Measurements from ENCODE around the gene ST8SIA6. TPM values are rescaled to one million over a fixed set of nuclear protein-coding genes. Genes with fewer than 3 reads are reported as not detected.
"Not testable (repeated sequence)": the region's sequence is repeated elsewhere in the genome, so short reads cannot be mapped to it uniquely, and the experiment has no call there.

The ST8SIA6 gene
- total RNA-seq, 3 donors from 2014 or later (not counting 1 experiment from before 2014, with no cell fraction given), result 12.2 to 19.7 (median 12.5) TPM

DNA sequence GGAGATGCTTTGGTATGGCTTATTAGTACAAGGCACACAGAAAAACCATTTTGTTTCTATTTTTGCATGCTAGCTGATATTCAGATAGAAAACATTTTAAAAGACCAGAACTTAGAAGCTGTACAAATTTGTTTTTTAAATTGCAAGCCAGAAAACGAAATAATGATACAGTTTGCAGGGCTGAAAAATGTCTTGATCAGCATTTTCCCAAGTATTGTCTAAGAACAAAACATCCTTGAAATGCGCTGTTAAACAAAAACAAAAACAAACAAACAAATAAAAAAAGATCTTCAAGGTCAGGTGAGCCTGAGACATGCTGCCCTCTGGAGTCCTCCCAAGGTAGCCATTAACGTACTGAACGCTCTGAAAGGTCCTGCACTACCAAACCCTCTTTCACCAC is 128.0 kb downstream of the ST8SIA6 start:
- Histone ChIP-seq H3K9me3 (ENCODE audit: control insufficient read depth, insufficient read depth, low read length) (no peaks in the 10 kb centered on the region), H3K4me1 (ENCODE audit: control insufficient read depth, insufficient read depth, low read length) (no peaks in the 10 kb centered on the region), H3K27ac (ENCODE audit: low read length) (no peak overlapping the region), H3K4me3 (ENCODE audit: low read length) (no peak overlapping the region), H3K27me3 (ENCODE audit: control insufficient read depth, insufficient read depth, low read length) (no peaks in the 10 kb centered on the region), H3K36me3 (ENCODE audit: control insufficient read depth, insufficient read depth, low read length) (no peaks in the 10 kb centered on the region)
- Mint-ChIP-seq H3K4me3 (no peak overlapping the region), H3K4me1 (no peaks in the 10 kb centered on the region), H3K27ac (no peak overlapping the region), H3K36me3 (no peaks in the 10 kb centered on the region), H3K27me3 (ENCODE audit: low read depth in 2 of 2) (no peaks in the 10 kb centered on the region), H3K9me3 (no peaks in the 10 kb centered on the region)
- DNase-seq (no peak), ATAC-seq (no peak)
- WGBS (ENCODE audit: insufficient coverage), result 86% methylated on average over 4 of the region's 4 CpGs
- intact Hi-C loops (cut with micrococcal nuclease), result no loop called here
- TF ChIP-seq, protein P1, sequence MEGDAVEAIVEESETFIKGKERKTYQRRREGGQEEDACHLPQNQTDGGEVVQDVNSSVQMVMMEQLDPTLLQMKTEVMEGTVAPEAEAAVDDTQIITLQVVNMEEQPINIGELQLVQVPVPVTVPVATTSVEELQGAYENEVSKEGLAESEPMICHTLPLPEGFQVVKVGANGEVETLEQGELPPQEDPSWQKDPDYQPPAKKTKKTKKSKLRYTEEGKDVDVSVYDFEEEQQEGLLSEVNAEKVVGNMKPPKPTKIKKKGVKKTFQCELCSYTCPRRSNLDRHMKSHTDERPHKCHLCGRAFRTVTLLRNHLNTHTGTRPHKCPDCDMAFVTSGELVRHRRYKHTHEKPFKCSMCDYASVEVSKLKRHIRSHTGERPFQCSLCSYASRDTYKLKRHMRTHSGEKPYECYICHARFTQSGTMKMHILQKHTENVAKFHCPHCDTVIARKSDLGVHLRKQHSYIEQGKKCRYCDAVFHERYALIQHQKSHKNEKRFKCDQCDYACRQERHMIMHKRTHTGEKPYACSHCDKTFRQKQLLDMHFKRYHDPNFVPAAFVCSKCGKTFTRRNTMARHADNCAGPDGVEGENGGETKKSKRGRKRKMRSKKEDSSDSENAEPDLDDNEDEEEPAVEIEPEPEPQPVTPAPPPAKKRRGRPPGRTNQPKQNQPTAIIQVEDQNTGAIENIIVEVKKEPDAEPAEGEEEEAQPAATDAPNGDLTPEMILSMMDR (IDR thresholded peaks at IDR 0.05), result no peak

DNA sequence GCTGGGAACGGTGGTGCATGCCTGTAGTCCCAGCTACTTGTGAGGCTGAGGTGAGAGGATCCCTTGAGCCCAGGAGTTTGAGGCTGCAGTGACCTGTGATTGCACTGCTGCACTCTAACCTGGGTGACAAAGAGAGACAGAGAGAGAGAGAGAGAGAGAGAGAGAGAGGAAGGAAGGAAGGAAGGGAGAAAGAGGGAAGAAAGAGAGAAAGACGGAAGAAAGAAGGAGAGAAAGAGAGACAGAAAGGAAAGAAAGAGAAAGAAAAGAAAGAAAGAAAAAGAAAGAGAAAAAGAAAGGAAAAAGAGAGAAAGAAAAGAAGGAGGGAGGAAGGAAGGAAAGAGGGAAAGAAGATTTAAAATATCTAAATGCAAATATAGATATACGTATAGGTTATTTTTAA is 132.4 kb downstream of the ST8SIA6 start:
- H3K9me3 Mint-ChIP-seq; DNase-seq; H3K27ac ChIP-seq (ENCODE audit: low read length); H3K36me3 ChIP-seq (ENCODE audit: control insufficient read depth, insufficient read depth, low read length); H3K4me1 ChIP-seq (ENCODE audit: control insufficient read depth, insufficient read depth, low read length); H3K4me3 ChIP-seq (ENCODE audit: low read length); H3K4me3 Mint-ChIP-seq; H3K9me3 ChIP-seq (ENCODE audit: control insufficient read depth, insufficient read depth, low read length); H3K36me3 Mint-ChIP-seq; H3K27ac Mint-ChIP-seq; ATAC-seq; intact Hi-C loops (cut with micrococcal nuclease); H3K4me1 Mint-ChIP-seq; H3K27me3 Mint-ChIP-seq (ENCODE audit: low read depth in 2 of 2); H3K27me3 ChIP-seq (ENCODE audit: control insufficient read depth, insufficient read depth, low read length): not testable (repeated sequence)
- 97% methylated on average over 2 of the region's 3 CpGs for WGBS (ENCODE audit: insufficient coverage)

DNA sequence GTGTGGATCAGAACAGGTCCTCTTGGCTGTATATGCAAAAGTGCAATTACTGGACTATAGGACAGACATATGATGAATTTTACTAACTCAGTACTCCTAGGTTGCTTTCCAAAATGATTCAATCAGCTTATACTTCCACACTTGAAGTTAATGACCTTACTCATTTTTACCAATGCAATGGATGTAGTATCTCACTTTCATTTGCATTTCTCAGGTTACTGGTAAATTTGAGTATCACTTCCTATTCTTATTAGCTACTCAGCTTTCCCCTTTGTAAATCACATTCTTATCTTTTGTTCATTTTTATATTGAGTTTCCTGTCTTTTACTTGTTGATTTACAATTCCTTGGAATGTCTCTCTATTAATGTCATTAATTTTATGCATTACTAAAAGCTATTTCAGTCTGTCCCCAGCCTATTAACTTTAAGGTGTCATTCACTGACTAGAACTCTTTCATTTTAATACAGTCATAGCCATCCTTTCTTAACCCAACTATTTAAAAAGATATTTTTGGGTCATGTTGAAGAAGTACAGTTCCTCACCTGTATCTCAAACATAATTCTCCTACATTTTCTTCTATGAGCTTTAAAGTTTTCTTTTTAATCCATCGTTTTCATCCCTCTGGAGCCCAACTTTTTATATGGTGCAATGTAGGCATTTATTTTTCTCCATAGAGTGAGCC is 137.8 kb downstream of the ST8SIA6 start:
- Histone ChIP-seq H3K4me1 (ENCODE audit: control insufficient read depth, insufficient read depth, low read length) (no peaks in the 10 kb centered on the region), H3K27ac (ENCODE audit: low read length) (no peak overlapping the region), H3K27me3 (ENCODE audit: control insufficient read depth, insufficient read depth, low read length) (no peaks in the 10 kb centered on the region), H3K9me3 (ENCODE audit: control insufficient read depth, insufficient read depth, low read length) (no peaks in the 10 kb centered on the region), H3K36me3 (ENCODE audit: control insufficient read depth, insufficient read depth, low read length) (peaks cover 2% of the 10 kb centered on the region), H3K4me3 (ENCODE audit: low read length) (no peak overlapping the region)
- TF ChIP-seq, protein P1 (IDR thresholded peaks at IDR 0.05), result no peak
- Mint-ChIP-seq H3K36me3 (no peaks in the 10 kb centered on the region), H3K9me3 (no peaks in the 10 kb centered on the region), H3K4me3 (no peak overlapping the region), H3K4me1 (no peaks in the 10 kb centered on the region), H3K27ac (no peak overlapping the region), H3K27me3 (ENCODE audit: low read depth in 2 of 2) (no peaks in the 10 kb centered on the region)
- WGBS (ENCODE audit: insufficient coverage), result no CpG with 5 or more reads among the region's 1 CpG
- no peak for DNase-seq
- intact Hi-C loops (cut with micrococcal nuclease), result no loop called here
- no peak for ATAC-seq

DNA sequence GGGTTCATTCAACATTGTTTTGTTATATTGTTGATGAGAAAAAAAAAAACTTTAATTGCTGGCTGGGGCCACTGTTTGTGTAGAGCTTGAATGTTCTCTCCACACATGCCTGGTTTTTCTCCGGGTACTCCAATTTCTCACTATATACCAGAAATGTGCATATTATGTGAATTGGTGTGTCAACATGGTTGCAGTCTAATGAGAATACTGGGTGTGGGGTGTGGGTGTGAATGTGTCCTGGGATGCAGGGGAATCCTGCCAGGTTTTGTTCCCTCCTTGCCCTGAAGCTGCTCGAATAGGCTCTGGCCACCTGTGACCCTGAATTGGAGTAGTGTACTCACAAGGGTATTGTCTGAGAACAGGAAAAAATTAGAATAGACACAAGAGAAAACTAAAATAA is 145.0 kb downstream of the ST8SIA6 start:
- no peak overlapping the region for H3K27ac Mint-ChIP-seq
- Histone ChIP-seq H3K9me3 (ENCODE audit: control insufficient read depth, insufficient read depth, low read length) (no peaks in the 10 kb centered on the region), H3K4me3 (ENCODE audit: low read length) (no peak overlapping the region), H3K27me3 (ENCODE audit: control insufficient read depth, insufficient read depth, low read length) (no peaks in the 10 kb centered on the region), H3K36me3 (ENCODE audit: control insufficient read depth, insufficient read depth, low read length) (no peaks in the 10 kb centered on the region), H3K27ac (ENCODE audit: low read length) (no peak overlapping the region), H3K4me1 (ENCODE audit: control insufficient read depth, insufficient read depth, low read length) (no peaks in the 10 kb centered on the region)
- H3K4me1 Mint-ChIP-seq, result no peaks in the 10 kb centered on the region
- no peaks in the 10 kb centered on the region for H3K36me3 Mint-ChIP-seq
- no peak overlapping the region for H3K4me3 Mint-ChIP-seq
- no peaks in the 10 kb centered on the region for H3K27me3 Mint-ChIP-seq (ENCODE audit: low read depth in 2 of 2)
- intact Hi-C loops (cut with micrococcal nuclease), result no loop called here
- 50% methylated on average over 1 of the region's 2 CpGs for WGBS (ENCODE audit: insufficient coverage)
- ATAC-seq, result no peak
- TF ChIP-seq, protein P1 (IDR thresholded peaks at IDR 0.05), result no peak
- DNase-seq, result no peak
- no peaks in the 10 kb centered on the region for H3K9me3 Mint-ChIP-seq

Data from natural killer cell (primary cell).